Neural cell (in vitro differentiated cells): ENCODE data around the gene MYOZ1. TPM values are rescaled to one million over a fixed set of nuclear protein-coding genes. Genes with fewer than 3 reads are reported as not detected.

Experiments used
- H2AFZ ChIP-seq: fragments of 200-600, 300-800 bp; sonication (generic), shearing (Covaris generic); 2 replicates; pipeline ENCODE4 v1.6.0; 2014; ENCODE audit warnings: low read depth, mild to moderate bottlenecking, antibody characterized with exemption, low read length, moderate library complexity
- H3F3A ChIP-seq: fragments of 200-600 bp; shearing (Covaris generic); 2 replicates; pipeline ENCODE4 v1.6.1; 2016; ENCODE audit warnings: mild to moderate bottlenecking, moderate library complexity, mixed read lengths, antibody characterized with exemption, low read length; ENCODE audit not compliant: insufficient read depth, poor library complexity, severe bottlenecking
- H3K27ac ChIP-seq: fragments of 200-600, 300-800 bp; sonication (generic), shearing (Covaris generic); 2 replicates; pipeline ENCODE4 v1.5.1; 2014; ENCODE audit warnings: mild to moderate bottlenecking, low read length, moderate library complexity
- H3K27me3 ChIP-seq: fragments of 300-800, 200-600 bp; sonication (generic), shearing (Covaris generic); 2 replicates; pipeline ENCODE4 v1.6.0; 2014; ENCODE audit warnings: mild to moderate bottlenecking, low read depth, low read length, moderate library complexity; ENCODE audit not compliant: insufficient read depth
- H3K36me3 ChIP-seq: fragments of 300-800, 200-600 bp; sonication (generic), shearing (Covaris generic); 2 replicates; pipeline ENCODE4 v1.5.1; 2014; ENCODE audit warnings: mild to moderate bottlenecking, antibody characterized with exemption, low read length, moderate library complexity; ENCODE audit not compliant: insufficient read depth
- H3K4me2 ChIP-seq: fragments of 300-800, 200-600 bp; sonication (generic), shearing (Covaris generic); 2 replicates; pipeline ENCODE4 v1.6.0; 2014; ENCODE audit warnings: mild to moderate bottlenecking, low read length
- H3K4me3 ChIP-seq: fragments of 300-800, 200-600 bp; sonication (generic), shearing (Covaris generic); 2 replicates; pipeline ENCODE4 v1.5.1; 2014; ENCODE audit warnings: mild to moderate bottlenecking, low read length, moderate library complexity
- H3K79me2 ChIP-seq: fragments of 200-600 bp; shearing (Covaris generic); replicated peaks from 2 replicates; pipeline ENCODE4 v1.6.0; 2014; ENCODE audit warnings: mild to moderate bottlenecking, low read length, moderate library complexity; ENCODE audit not compliant: insufficient read depth
- H3K9ac ChIP-seq: fragments of 300-800, 200-600 bp; sonication (generic), shearing (Covaris generic); 2 replicates; pipeline ENCODE4 v1.6.1; 2016; ENCODE audit warnings: mild to moderate bottlenecking, low read length, mixed read lengths
- H3K9me2 ChIP-seq: fragments of 200-600 bp; shearing (Covaris generic); 2 replicates; pipeline ENCODE4 v1.6.1; 2016; ENCODE audit warnings: mild to moderate bottlenecking, low read length, mixed read lengths; ENCODE audit not compliant: insufficient read depth
- H3K9me3 ChIP-seq: fragments of 200-600, 300-800 bp; sonication (generic), shearing (Covaris generic); 2 replicates; pipeline ENCODE4 v1.6.1; 2016; ENCODE audit warnings: mild to moderate bottlenecking, mixed run types, low read length, moderate library complexity, mixed read lengths
- H4K20me1 ChIP-seq: fragments of 200-600 bp; shearing (Covaris generic); 2 replicates; pipeline ENCODE4 v1.6.1; 2016; ENCODE audit warnings: mild to moderate bottlenecking, mixed run types; ENCODE audit not compliant: insufficient read depth
- CTCF ChIP-seq: fragments of 450-650 bp; IDR thresholded peaks from 2 replicates; pipeline ENCODE4 v1.5.1; 2014; ENCODE audit warnings: antibody characterized with exemption, mild to moderate bottlenecking, moderate library complexity; ENCODE audit not compliant: poor library complexity, severe bottlenecking
- EZH2 ChIP-seq: fragments of 200-600, 300-800 bp; shearing (Covaris generic), sonication (generic); IDR thresholded peaks from 2 replicates; pipeline ENCODE4 v1.6.1; 2014; ENCODE audit warnings: antibody characterized with exemption, low read length, borderline replicate concordance, mild to moderate bottlenecking; ENCODE audit not compliant: insufficient read depth, poor library complexity, severe bottlenecking
- MXI1 ChIP-seq: fragments of 450-650 bp; conservative IDR thresholded peaks from 2 replicates; pipeline ENCODE4 v1.6.1; 2014; ENCODE audit warnings: antibody characterized with exemption, mild to moderate bottlenecking; ENCODE audit not compliant: poor library complexity, severe bottlenecking
- POLR2AphosphoS5 ChIP-seq: IDR thresholded peaks from 2 replicates; pipeline ENCODE4 v1.6.1; 2012
- RAD21 ChIP-seq: fragments of 450-650 bp; conservative IDR thresholded peaks from 2 replicates; pipeline ENCODE4 v1.6.1; 2014; ENCODE audit warnings: antibody characterized with exemption, mild to moderate bottlenecking, moderate library complexity
- SMC3 ChIP-seq: fragments of 450-650 bp; conservative IDR thresholded peaks from 2 replicates; pipeline ENCODE4 v1.6.1; 2014; ENCODE audit warnings: antibody characterized with exemption, mild to moderate bottlenecking, moderate library complexity; ENCODE audit not compliant: poor library complexity
- TAF1 ChIP-seq: IDR thresholded peaks from 2 replicates; pipeline ENCODE4 v1.6.1; 2012; ENCODE audit warnings: low read depth
- polyA plus RNA-seq: library from polyadenylated mRNA; depleted of rRNA; stranded (reverse); fragments of >200 nt; gene quantifications from 2 replicates; pipeline ENCODE4 v1.2.3, GENCODE V29; 2014
- TF ChIP-seq, protein P1 (sequence below): IDR thresholded peaks from 2 replicates; pipeline ENCODE4 v1.6.1; 2012; ENCODE audit warnings: borderline replicate concordance

The MYOZ1 gene
- polyA plus RNA-seq, 1 donor from 2014 or later = 0.61 TPM

DNA sequence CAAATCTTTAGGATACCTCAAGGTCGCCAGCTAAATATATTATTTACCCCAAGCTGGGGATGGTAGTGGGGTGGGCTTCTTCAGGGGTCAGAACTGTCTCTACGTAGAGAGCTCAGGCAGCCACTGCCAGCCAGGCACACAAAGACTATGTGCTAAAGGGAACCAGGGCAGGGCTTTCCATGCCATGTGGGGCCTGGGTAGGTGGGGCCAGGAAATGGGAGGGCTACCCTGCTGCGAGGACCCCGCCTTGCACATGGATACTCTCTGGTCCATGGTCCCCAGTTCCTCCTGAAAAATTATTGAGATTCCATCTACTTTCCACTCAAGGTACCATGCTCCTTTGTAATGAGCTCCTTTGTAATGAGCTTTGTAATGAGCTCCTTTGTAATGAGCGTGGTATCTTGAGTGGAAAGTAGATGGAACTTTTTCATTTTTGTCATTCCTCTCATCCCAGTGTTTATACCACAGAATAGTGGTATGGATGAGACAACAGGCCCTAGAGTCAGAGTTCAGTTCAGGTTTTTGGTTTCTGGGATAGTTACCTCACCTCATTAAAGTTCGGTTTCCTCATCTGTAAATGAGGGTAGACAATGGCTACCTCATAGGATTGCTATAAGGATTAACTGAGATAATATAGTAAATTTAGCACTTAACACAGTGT is 8.7 kb upstream of the MYOZ1 start:
- H3K9ac ChIP-seq = no peak overlapping the region
- H3K9me3 ChIP-seq = no peaks in the 10 kb centered on the region
- no peak overlapping the region for H3K4me2 ChIP-seq
- no peak overlapping the region for H3K4me3 ChIP-seq
- TF ChIP-seq MXI1 (no peak), RAD21 (no peak), POLR2AphosphoS5 (no peak), EZH2 (no peak), CTCF (no peak), TAF1 (no peak)
- TF ChIP-seq, protein P1, sequence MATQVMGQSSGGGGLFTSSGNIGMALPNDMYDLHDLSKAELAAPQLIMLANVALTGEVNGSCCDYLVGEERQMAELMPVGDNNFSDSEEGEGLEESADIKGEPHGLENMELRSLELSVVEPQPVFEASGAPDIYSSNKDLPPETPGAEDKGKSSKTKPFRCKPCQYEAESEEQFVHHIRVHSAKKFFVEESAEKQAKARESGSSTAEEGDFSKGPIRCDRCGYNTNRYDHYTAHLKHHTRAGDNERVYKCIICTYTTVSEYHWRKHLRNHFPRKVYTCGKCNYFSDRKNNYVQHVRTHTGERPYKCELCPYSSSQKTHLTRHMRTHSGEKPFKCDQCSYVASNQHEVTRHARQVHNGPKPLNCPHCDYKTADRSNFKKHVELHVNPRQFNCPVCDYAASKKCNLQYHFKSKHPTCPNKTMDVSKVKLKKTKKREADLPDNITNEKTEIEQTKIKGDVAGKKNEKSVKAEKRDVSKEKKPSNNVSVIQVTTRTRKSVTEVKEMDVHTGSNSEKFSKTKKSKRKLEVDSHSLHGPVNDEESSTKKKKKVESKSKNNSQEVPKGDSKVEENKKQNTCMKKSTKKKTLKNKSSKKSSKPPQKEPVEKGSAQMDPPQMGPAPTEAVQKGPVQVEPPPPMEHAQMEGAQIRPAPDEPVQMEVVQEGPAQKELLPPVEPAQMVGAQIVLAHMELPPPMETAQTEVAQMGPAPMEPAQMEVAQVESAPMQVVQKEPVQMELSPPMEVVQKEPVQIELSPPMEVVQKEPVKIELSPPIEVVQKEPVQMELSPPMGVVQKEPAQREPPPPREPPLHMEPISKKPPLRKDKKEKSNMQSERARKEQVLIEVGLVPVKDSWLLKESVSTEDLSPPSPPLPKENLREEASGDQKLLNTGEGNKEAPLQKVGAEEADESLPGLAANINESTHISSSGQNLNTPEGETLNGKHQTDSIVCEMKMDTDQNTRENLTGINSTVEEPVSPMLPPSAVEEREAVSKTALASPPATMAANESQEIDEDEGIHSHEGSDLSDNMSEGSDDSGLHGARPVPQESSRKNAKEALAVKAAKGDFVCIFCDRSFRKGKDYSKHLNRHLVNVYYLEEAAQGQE = no peak
- no peak overlapping the region for H2AFZ ChIP-seq
- H3K79me2 ChIP-seq = no peaks in the 10 kb centered on the region
- H3K27me3 ChIP-seq = no peaks in the 10 kb centered on the region
- no peaks in the 10 kb centered on the region for H3K36me3 ChIP-seq
- no peaks in the 10 kb centered on the region for H3K9me2 ChIP-seq
- no peak overlapping the region for H3K27ac ChIP-seq
- H4K20me1 ChIP-seq = no peaks in the 10 kb centered on the region
- no peaks in the 10 kb centered on the region for H3F3A ChIP-seq

- Histone ChIP-seq H3K9me3 (no peaks in the 10 kb centered on the region), H3K27ac (no peak overlapping the region), H2AFZ (no peak overlapping the region), H3K4me3 (no peak overlapping the region), H3K79me2 (no peaks in the 10 kb centered on the region), H3K9me2 (no peaks in the 10 kb centered on the region), H3F3A (no peaks in the 10 kb centered on the region), H3K4me2 (no peak overlapping the region), H3K36me3 (no peaks in the 10 kb centered on the region), H3K9ac (no peak overlapping the region), H4K20me1 (no peaks in the 10 kb centered on the region), H3K27me3 (no peaks in the 10 kb centered on the region)
- TF ChIP-seq CTCF (no peak), SMC3 (no peak)
These were observed 7.9 kb upstream of the MYOZ1 start for GRCh38 chr10:73648975-73649829.
